GM21423 (cell line): ENCODE results near the gene MTFR1L.
"Not testable (repeated sequence)": the region's sequence is repeated elsewhere in the genome, so short reads cannot be mapped to it uniquely, and the experiment has no call there.

Source experiments
- ATAC-seq: cut with Tn5 transposase; IDR thresholded peaks from one replicate; pipeline ENCODE4 v1.9.1; 2021; ENCODE audit warnings: mild to moderate bottlenecking, moderate library complexity; ENCODE audit not compliant: unreplicated experiment

Gene MTFR1L

DNA sequence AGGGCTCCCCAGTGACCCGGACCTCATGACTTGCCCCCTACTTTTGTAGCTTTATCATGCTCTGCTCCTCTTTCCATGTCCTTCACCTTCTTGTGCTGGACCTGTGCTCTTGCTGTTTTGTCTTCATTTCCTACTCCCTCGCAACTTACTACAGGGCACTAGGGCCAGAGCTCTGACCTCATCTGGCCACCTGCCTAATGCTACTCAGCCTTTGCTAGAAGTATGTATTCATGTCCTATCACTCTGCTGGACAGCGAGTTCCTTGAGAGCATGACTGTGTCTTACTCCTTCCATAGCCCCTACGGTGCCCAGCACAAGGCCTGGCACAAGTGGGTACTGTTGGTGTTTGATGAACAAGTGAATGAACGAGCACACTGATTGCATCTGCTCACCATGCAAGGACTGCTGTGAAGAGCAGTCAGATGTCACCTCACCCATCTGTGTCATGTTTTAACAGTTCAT is 1.9 kb downstream of the MTFR1L start:
- no peak for ATAC-seq

DNA sequence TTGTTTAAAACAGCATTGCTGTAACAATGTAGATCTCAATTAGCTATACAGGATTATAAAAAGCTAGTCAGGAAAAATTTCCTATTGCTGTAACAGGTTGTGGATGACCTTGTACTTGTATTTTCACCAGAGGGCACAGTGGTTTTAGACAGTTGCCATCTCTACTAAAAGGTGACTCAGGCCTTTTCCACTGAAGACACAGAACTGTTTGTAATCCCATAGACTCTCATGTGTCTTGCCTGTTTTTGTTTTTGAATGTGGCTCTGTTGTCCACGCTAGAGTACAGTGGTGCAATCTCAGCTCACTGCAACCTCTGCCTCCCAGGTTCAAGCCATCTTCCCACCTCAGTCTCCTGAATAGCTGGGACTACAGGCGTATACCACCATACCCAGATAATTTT is 5.9 kb downstream of the MTFR1L start:
- ATAC-seq = no peak

DNA sequence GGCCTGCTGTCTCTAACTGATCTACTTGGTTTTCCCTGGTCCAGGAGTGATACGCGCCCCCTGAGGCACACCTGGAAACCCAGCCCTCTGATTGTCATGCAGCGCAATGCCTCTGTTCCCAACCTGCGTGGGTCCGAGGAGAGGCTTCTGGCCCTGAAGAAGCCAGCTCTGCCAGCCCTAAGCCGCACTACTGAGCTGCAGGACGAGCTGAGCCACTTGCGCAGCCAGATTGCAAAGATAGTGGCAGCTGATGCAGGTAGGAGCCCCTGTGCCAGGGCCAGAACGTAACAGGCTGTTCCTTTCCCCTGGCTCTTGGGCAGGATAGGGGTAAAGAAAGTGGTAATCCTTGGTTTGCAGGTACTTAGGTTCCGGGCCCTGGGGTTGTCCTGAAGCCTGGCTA is 6.8 kb downstream of the MTFR1L start:
- ATAC-seq = no peak

DNA sequence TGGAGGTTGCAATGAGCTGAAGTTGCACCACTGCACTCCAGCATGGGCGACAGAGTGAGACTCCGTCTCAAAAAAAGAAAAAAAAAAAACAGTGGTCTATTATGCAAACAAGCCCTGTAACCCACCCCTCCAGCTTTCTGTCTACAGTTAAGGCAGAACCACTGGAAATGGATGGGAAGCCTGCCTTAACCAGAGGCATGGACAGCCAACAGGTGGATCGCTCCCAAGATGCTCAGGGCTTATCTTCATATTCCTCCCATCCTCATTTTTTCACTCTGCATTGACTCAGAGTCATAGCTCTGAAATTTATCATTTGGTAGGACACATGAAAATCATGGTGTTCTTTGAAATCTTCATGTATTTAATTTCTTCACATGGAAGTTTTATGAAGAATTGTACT is 8.7 kb downstream of the MTFR1L start:
- ATAC-seq = no peak

DNA sequence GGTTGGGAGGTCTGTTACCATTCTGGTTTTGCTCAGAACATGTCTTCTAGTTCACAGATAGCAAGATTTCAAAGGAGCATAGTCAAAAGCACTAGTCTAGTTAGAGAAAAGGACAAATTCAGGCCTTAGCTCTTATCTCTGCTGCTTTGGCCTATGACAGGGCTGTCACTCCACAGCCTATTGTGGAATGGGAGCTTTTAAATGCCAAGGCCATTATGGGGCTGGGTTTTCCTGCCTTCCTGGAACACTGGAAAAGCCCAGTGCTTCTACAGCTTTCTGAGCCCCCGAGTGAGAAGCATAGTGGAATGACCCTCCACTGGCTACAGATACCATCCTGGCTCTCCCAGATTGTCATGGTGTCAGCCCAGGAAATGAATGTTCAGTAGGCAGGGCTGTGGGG is 9.3 kb downstream of the MTFR1L start:
- ATAC-seq = no peak

DNA sequence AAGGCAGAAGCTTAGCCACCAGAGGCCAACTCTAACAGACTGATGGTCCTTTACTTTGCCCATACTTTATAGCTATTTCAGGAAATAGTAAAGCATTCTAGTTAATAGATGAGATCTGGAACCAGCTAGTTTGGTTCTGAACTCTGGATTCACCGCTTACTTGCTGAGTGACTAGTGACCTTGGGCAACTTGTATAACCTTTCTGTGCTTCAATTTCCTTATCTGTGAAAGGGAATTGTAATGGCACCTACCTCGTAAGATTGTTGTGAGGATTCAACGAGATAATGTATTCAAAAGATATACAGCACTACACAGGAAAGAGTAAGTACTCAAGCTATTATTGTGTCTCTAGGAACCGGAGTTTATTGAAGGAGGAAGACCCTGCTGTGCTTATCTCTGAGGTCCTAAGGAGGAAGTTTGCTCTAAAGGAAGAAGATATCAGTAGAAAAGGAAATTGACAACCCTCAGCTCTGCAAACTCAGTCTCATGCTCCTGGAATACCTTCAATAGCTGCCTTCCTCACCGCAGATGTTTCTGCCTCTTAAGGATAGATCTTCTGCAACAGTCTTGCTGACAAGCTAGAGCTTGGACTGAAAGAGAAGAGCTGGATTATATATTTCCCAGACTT is 11.9 kb downstream of the MTFR1L start:
- ATAC-seq = no peak

DNA sequence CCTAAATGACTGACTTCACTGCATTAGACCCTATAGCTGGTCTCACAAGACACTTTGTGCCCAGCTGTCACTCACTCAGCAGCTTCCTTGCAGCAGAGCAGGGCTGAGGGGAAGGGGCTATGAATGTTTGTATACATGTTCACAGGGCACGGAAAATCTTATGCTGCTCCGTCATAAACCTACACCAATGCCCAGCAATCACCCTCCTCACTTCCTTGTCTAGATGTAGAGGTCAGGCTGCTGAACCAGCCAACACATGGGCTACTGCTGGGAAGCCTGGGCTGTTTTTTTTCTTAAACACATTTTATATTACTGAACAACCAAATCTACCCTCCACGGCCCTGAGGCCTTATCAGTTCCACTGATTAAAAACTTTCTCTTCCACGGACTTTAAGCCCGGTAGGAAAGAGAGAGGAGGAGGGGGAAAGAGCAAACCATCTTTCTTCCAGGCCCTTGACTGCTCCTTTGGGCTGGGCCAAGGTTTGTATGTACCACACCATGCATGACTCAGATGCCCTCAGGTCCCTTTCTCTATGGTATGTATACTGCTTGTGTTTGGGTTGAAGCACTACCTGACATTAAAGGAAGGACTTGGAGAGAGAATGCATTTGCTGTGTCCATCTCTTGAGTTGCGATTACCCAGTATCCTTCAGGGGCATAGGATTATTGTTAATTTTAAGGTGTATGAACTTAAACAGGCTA is 12.7 kb downstream of the MTFR1L start:
- ATAC-seq = no peak

DNA sequence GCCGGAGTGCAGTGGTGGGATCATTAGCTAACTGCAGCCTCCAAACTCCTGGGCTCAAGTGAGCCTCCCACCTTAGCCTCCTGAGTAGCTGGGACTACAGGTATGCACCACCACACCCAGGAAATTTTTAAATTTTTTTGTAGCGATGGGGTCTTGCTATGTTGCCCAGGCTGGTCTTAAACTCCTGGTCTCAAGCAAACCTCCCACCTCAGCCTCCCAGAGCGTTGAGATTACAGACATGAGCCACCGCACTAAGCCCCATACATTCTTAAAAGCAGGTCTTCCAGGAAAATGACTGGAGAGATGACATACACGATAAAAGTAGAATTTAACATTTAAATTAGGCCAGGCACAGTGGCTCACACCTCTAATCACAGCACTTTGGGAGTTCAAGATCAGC is 13.4 kb downstream of the MTFR1L start:
- ATAC-seq = no peak

DNA sequence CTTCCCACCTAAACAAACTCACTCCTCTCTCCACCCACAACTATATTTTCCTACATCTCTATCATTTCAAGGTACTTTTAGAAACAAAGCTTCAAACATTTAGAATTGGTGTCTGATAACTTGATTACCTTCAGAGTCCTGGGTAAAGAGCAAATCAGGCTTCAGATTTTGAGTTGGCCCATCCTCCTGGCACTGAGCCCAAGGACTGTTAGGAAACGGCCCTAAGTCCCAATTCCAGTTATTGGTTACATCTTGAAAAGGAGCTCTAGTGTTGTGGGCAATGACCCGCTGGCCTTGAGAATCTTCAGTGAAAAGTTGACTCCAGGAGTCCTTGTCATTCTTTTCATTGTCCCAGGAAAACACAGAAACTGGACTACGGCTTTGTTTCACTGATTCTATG is 15.1 kb downstream of the MTFR1L start:
- no peak for ATAC-seq

DNA sequence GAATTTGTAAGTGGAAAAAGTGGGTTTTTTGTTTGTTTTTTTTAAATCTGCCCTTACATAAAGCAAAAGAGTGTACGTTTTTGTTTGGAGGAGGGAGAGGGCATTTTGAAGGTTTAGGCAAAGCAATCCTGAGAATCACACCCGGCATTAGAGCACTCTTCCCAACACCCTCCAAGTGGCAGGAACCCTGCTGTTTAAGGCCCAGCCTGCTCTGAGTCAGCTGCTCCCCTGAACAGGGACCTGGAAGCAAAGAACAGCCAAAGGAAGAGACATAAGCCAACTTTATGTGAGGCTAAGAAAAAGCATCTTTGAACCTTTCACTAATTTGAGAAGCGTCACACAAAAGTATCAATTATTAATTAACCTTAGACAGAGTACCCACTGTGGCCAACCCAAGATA is 16.9 kb downstream of the MTFR1L start:
- no peak for ATAC-seq

DNA sequence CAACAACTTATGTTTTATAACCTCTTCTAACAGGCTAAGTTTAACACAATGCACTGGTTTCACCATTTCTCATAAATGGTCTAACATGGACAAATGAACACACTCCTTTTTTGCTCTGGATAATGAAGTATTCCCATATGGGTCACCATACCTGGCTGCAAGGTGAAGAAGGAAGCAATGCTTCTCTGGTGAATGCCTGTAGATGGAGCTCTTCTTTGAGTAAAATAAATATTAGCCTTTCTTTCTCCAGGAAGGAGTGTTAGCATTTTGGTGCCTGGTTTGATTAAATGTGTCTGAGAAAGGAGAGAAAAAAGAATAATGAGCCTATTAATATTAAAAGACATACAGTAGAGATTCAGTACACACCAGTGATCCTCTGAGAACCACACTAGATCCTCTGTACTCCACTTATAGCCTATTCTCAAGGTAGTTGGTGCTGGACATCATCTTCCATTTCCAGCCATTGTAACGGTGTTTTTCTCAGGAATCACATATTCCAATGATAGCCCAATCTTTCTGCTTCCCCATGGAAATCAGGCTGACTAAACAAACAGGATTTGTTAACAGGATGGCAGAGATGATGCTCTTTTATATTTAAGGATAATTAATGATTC is 17.6 kb downstream of the MTFR1L start:
- ATAC-seq = no peak

DNA sequence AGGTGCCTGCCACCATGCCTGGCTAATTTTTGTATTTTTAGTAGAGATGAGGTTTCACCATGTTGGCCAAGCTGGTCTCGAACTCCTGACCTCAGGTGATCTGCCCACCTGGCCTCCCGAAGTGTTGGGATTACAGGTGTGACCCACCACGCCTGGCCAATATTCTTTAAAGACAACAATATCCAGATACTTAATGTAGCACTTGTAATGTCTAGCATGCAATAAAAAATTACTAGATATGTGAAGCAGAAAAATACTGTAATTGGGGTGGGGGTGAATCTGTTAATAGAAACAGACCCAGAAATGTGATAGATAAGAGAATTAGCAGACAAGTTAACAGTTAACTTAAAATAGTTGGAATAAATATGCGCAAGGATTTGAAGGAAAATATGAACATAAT is 20.1 kb downstream of the MTFR1L start:
- ATAC-seq = not testable (repeated sequence)

DNA sequence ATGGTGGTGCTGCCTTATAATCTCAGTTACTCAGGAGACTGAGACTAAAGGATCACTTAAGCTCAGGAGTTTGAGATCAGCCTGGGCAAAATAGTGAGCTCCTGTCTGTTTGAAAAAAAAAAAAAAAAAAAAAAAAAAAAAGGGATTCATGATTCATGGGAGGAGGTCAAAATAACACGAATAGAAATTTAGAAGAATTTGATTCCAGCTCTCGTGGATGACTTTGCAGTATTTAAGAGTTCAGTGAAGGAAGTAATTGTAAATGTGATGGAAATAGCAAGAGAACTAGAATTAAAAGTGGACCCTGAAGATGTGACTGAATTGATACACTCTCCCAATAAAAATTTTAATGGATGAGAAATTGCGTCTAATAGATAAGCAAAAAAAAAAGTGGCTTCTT is 23.7 kb downstream of the MTFR1L start:
- ATAC-seq = no peak

DNA sequence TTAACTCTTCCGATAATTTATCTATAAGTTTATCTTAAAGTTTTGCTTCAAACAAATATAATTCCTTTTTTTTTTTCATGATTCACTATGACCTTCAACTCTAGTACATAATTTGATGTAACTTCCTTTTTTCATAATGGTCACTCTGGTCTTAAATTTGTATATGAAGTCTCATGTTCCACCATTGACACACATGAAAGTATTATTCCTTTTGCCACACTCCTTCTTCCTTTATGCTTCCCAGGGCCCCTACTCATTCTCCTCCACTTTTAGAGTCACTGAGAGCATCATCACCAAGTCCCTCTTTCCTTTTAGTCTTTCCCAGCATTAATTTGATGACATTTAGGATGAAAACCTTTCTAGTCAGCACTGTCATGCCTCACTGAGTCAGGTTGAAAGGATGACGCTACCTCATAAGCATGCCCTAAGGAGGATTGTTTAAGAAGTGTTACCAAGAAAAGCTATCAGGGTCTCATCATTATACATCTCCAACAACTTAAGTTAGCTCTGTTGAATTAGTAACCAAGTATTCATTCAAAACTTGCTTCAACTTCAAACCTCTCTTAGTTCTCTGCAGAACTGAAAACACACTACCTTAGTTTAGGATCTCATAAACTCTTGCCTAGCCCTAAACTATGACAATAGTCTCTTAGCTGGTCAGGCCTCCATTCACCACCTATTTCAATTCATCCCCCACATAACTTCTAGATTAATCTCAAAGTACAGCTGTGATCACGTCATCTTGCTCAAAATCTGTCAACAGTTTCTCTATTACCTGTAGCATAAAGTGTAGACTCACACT is 25.0 kb downstream of the MTFR1L start:
- no peak for ATAC-seq

DNA sequence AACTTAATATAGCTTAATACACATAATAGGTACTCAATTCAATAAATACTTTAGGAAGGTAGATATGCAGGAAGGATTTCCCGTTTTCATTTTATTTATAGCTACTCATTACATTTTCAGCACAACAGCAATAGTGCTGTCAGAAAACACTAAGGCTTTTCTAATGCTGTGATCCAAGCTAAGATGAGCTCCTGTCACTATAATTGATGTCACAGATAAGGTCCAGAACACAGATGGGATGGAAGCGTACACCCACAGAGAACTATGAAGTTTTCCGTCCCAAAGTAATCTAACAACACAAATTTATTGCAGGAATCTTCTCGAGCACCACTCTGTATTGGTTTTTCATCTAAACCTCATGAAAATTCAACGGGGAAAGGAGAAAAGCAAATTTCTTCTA is 25.9 kb downstream of the MTFR1L start:
- no peak for ATAC-seq

DNA sequence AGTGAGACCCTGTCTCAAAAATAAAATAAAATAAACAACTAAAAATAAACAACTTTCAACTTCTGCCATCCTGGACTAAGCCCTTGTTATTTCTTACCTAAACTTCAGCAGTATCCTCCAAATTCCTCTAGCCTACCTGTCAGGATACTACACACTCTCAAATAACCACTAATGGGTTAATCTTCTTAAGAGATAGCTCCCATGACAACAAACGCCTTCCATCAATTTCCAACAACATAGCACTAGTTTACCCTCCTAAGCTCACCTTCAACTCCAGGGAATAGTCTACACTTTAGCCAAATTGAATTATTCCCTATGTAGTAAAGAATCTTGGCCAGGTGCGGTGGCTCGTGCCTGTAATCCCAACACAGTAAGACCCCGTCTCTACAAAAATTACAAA is 28.2 kb downstream of the MTFR1L start:
- ATAC-seq = no peak

DNA sequence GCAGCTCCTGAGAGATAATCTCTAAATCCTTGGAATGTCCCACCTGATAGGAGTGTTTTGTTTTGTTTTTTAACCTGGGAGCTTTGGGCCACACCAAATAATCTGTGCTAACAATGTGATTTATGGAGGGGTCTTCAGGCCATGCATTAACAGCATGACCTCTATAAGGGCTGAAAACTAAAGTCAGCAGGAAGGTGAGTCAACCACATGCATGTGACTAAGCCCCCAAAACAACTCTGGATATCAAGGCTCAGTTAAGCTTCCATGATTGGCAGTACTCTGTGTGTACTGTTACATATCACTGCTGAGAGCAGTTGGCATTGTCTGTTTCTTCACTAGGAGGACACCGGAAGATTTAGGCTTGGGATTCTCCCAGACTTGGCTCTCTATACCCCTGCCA is 28.8 kb downstream of the MTFR1L start:
- no peak for ATAC-seq

DNA sequence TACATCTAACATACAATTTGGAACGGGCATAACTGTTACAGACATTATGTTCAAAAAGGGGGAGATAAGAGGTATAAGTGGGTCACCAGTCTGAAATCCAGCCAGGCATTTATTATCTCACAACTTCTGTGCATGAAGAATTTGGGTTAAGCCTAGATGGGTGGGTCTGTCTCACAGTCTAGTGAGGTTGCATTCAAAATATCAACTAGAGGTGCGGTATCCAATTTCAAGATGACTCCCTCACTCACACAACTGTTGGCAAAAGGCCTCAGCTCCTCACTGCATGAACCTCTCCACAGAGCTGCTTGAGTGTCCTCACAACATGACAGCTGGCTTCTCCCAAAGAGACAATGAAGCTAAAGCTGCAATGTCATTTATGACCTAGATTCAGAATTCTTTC is 34.8 kb downstream of the MTFR1L start:
- ATAC-seq = no peak

DNA sequence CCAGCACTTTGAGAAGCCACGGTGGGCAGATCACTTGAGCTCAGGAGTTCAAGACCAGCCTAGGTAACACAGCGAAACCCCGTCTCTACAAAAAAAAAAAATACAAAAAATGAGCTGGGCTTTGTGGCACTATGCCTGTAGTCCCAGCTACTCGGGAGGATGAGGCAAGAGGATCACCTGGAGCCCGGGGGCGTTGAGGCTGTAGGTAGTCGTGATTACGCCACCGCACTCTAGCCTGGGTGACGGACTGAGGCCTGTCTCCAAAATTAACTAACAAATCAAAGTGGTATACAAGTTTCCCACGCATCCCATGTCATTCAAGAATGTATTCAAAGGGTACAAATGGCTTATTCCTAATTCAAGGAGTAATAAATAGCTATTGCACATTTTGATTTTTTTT is 37.1 kb downstream of the MTFR1L start:
- ATAC-seq = no peak

DNA sequence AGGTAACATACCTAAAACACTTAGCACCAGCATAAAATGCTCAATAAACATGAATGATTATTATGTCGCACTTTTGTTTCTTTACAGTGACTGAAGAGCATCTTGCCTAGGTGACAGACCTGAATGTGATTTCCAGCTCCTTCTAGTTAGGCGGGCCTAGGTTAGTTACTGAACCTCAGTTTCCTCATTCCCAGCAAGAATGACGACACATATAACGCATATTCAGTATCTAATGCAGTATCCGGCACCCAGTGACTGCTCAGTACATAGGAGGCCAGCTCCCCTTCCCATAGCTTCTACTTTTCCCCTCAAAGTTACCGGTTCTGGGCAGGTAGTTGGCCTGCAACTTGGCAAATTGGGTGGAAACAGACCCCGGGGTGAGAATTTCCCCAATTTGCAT is 38.7 kb downstream of the MTFR1L start:
- no peak for ATAC-seq

DNA sequence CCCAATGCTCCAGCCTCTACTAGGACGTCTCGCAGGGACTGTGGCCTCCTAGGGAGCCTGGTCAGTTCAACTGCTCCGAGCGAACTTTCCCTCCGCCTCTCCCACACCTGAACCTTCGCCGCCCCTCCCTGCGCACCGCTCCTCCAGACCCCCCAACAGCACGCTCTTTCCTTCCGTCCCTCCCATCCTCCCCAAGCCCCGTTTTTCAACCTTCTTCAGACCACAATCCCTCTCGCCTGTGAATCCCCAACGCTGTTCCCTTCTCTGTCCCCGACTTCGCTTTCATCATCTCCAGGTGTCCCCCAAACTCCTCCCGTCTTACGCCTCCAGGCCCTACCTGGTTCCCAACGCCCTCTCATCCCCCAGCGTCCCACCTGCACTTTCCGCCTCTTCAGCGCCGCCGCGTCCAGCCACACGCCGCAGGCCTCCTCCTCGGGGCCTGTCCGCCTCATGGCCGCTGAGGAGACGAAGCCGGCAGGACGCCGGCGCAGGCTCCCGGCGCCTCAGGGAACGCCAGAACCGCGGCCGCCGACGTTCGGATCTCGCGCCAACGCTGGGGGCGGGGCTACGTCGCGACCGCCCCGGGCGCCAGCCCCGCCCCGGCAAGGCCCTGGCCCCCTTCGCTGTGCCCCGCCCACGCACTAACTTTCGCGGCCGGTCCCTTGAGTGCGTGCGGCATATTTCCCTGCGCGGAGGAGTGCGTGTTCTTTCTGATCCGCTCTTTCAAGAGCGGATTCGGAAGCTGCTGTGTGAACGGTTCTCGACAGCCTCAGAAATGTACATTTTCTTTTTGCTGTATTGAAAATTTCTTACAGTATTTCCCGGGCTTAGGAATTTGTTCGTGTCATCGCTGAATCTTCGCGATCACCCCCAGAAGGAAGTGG is 39.4 kb downstream of the MTFR1L start, which contains the start of gene AUNIP:
Gene AUNIP, minus strand, starts transcription at position 552 of the 884 bp plus-strand sequence. Its CDS starts 100 bp downstream, at position 452.
- peak; percentile 79 for ATAC-seq
